H1 (cell line): ENCODE measurements around the gene ST3GAL3. TPM values are rescaled to one million over a fixed set of nuclear protein-coding genes. Genes with fewer than 3 reads are reported as not detected.

Source experiments
- EZH2 ChIP-seq: fragments of 200-600 bp; sonication (generic); IDR thresholded peaks from 2 replicates; pipeline ENCODE4 v1.7.1; 2012; ENCODE audit warnings: low read depth, mild to moderate bottlenecking, moderate library complexity, low read length, inconsistent platforms; ENCODE audit not compliant: severe bottlenecking
- SP2 ChIP-seq: IDR thresholded peaks from 2 replicates; pipeline ENCODE4 v1.6.1; 2012; ENCODE audit warnings: mild to moderate bottlenecking, low read length, inconsistent platforms
- polyA plus RNA-seq, 7 experiments: library from polyadenylated mRNA; depleted of rRNA in 3 of 7; stranded (reverse) in 5 of 7; unstranded in 2 of 7; fragments of >200 nt in 5 of 7; fragments of 200-250 nt in 2 of 7; gene quantifications; 1 replicate in 5 of 7; 2 replicates in 1 of 7; 4 replicates in 1 of 7; pipeline versions ENCODE4 v1.2.1 to v1.2.3, GENCODE V29; 2011 to 2013; ENCODE audit warnings: missing spikeins in 2 of 7, mixed read lengths in 2 of 7
- total RNA-seq: library from RNA; stranded (reverse); fragmentation: NEBNext Ultra II Directional; extraction: Animal tissue kit (Norgen Biotek cat#: 25700); gene quantifications from 2 replicates; pipeline ENCODE4 v1.2.1, GENCODE V29; 2021

The ST3GAL3 gene
- total and polyA plus RNA-seq, 2 of the 8 experiments (the other 6 are each of a cell fraction or from before 2014, with no cell fraction given), result 6.8 to 7.0 TPM

- TF ChIP-seq EZH2 (no peak), SP2 (no peak)
These were observed 176.0 kb downstream of the ST3GAL3 start (continued) for GRCh38 chr1:43883321-43883720.
